Coronary artery (tissue), 2 donors: ENCODE results near the gene DCXR.

Experiments used
- DNase-seq: peaks from one replicate; pipeline ENCODE4 v3.0.0-alpha.2; 2017; ENCODE audit warnings: low spot score
- H3K27ac ChIP-seq, 2 donors: fragments of 200-600 bp; sonication (generic); one replicate each; pipeline ENCODE4 v1.5.1; 2016 to 2019
- H3K4me3 ChIP-seq: fragments of 200-600 bp; sonication (generic); 2 replicates; pipeline ENCODE4 v1.5.1; 2016; ENCODE audit warnings: mild to moderate bottlenecking, moderate library complexity
- CTCF ChIP-seq: fragments of 200-600 bp; sonication (generic); IDR thresholded peaks from one replicate; pipeline ENCODE4 v1.5.1; 2019; ENCODE audit warnings: antibody characterized with exemption

Gene DCXR

GRCh38 chr17:82007228-82007494 is 30.3 kb downstream of the DCXR start:
- Histone ChIP-seq H3K4me3 (no peak overlapping the region), H3K27ac (no peak overlapping the region)
- DNase-seq = no peak
- TF ChIP-seq CTCF = no peak

- DNase-seq = no peak
- no peak overlapping the region for H3K4me3 ChIP-seq
- TF ChIP-seq CTCF = no peak
- peak overlapping the region in 1 of 2 donors; percentile 31 for H3K27ac ChIP-seq
These were observed 30.8 kb downstream of the DCXR start for GRCh38 chr17:82006468-82007227.

GRCh38 chr17:82005701-82006348 is 31.7 kb downstream of the DCXR start:
- DNase-seq = no peak
- Histone ChIP-seq H3K4me3 (no peak overlapping the region), H3K27ac (no peak overlapping the region)
- TF ChIP-seq CTCF = no peak

- no peak for DNase-seq
- no peak for TF ChIP-seq CTCF
- H3K4me3 ChIP-seq = no peak overlapping the region
- H3K27ac ChIP-seq = peak overlapping the region in 1 of 2 donors; percentile 71
These were observed 32.7 kb downstream of the DCXR start for GRCh38 chr17:82004517-82005455.

GRCh38 chr17:82003411-82004381 is 33.8 kb downstream of the DCXR start:
- H3K4me3 ChIP-seq = peak overlapping the region; percentile 21
- peak overlapping the region; percentile 16 to 71 for H3K27ac ChIP-seq
- TF ChIP-seq CTCF = no peak
- peak; percentile 91 for DNase-seq

- Histone ChIP-seq H3K4me3 (no peak overlapping the region), H3K27ac (no peak overlapping the region)
- no peak for DNase-seq
- no peak for TF ChIP-seq CTCF
These were observed 35.9 kb downstream of the DCXR start for GRCh38 chr17:82001571-82002056.
